NCI-H1105 treated with DMSO at 0.1 percent for 48 hours (cell line): Measurements from ENCODE around the gene CAPG.

ENCODE experiments used
- DNase-seq: peaks from one replicate; lab custom pipeline; 2025; lab: John Stamatoyannopoulos, UW

Gene CAPG

GRCh38 chr2:85356186-85356585, 54.0 kb downstream of the CAPG start:
- no peak for DNase-seq

GRCh38 chr2:85355521-85355920, 54.6 kb downstream of the CAPG start:
- DNase-seq = no peak

GRCh38 chr2:85355073-85355410, 55.1 kb downstream of the CAPG start:
- no peak for DNase-seq

- DNase-seq = peak; percentile 96
These were observed 55.7 kb downstream of the CAPG start, which contains the start of the genes ELMOD3 and RETSAT for GRCh38 chr2:85354286-85355072. ELMOD3 (plus strand) TSS chr2:85354769; CDS start chr2:85357199, 2,430 bp downstream. RETSAT (minus strand) TSS chr2:85354528; CDS start chr2:85354507, 21 bp downstream.

GRCh38 chr2:85353876-85354285, 56.3 kb downstream of the CAPG start:
- no peak for DNase-seq

- no peak for DNase-seq
These were observed 62.6 kb downstream of the CAPG start for GRCh38 chr2:85347599-85347998.
